ENCODE results near the gene PRR14. TPM values are rescaled to one million over a fixed set of nuclear protein-coding genes. Genes with fewer than 3 reads are reported as not detected.

The PRR14 gene
- total and polyA plus RNA-seq, 2 of the 8 experiments (the other 6 are each of a cell fraction or from before 2014, with no cell fraction given), result 3.6 to 16.1 TPM

DNA sequence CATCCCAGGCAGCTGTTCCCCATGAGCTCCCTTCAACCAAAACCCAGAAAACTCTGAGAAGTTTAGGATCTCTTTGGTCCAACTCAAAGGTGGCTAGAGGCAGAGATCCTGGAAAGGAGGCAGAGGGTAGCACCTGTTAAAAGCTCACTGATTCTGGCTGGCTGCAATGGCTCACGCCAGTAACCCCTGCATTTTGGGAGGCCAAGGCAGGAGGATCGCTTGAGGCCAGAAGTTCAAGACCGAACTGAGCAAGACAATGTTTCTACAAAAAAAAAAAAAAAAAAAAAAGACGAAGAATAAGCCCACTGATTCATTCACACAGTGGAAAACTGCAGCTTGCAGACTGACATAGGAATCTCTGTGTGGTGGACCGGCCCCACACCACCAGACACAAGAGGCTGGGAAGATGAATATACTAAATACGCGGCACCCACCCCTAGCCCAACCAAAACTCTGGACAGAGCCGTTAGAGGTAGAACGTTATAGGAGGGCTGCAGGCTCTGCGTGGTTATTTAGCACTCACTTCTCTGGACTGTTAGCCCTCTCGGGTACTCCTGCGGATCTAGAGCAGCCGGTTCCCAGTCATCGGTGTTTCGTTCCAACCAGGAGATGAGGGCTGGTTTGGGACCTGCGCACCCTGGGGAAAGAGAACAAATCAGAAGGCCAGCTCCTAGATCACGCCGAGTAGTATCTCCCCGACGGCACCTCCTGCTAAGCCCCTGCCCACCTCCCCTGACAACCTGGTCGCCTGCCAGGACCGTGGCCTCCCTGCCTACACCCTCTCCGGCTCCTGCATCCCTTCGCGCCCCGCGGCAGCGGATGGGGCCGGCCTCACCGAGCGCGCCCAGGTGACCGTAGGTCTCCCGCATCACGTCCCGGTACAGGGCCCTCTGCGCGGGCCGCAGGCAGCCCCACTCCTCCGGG, 41.5 kb upstream of the PRR14 start (continued):
- TF ChIP-seq GABPA (IDR thresholded peaks at IDR 0.05; ENCODE audit: borderline replicate concordance, insufficient read depth, low read length) (0 out of 2 replicates have a peak, but pooled peaks have one; percentile 48), EZH2 (IDR thresholded peaks at IDR 0.05; ENCODE audit: low read depth, low read length, severe bottlenecking) (no peak), SUZ12 (IDR thresholded peaks at IDR 0.05; ENCODE audit: low read length) (no peak), SIN3A (conservative IDR thresholded peaks at IDR 0.05 in 1 of 2, IDR thresholded peaks at IDR 0.05 in 1 of 2; ENCODE audit: low read depth in 1 of 2, low read length in 2 of 2) (0 out of 4 replicates have a peak, but pooled peaks of 1 of the 2 experiments have one; percentile 16), BACH1 (IDR thresholded peaks at IDR 0.05; ENCODE audit: low read length) (no peak), EP300 (IDR thresholded peaks at IDR 0.05; ENCODE audit: borderline replicate concordance in 1 of 2, low read depth in 2 of 2, low read length in 2 of 2) (no peak), POLR2A (IDR thresholded peaks at IDR 0.05; ENCODE audit: control extremely low read depth in 1 of 2, low read depth in 2 of 2, low read length in 2 of 2) (0 out of 3 replicates have a peak, but pooled peaks of 1 of the 2 experiments have one; percentile 8)

Data from H1 (cell line).